ENCODE results near the gene TACR2. TPM values are rescaled to one million over a fixed set of nuclear protein-coding genes. Genes with fewer than 3 reads are reported as not detected.

Gene TACR2
- total and polyA plus RNA-seq, 8 donors: 0.56 to 133 (median 14.3) TPM; not detected in 1

GRCh38 chr10:69403066-69403465 is 13.7 kb downstream of the TACR2 start:
- Histone ChIP-seq H3K27ac (peak overlapping the region in 2 of 5 donors; percentile 40 to 95), H3K27me3 (no peaks in the 10 kb centered on the region), H3K9me3 (no peaks in the 10 kb centered on the region), H3K36me3 (peaks cover 29 to 79% (median 70%) of the 10 kb centered on the region in 4 donors), H3K4me1 (peaks cover 10 to 57% (median 34%) of the 10 kb centered on the region in 4 donors), H3K4me3 (no peak overlapping the region)
- DNase-seq: no peak
- TF ChIP-seq EP300 (IDR thresholded peaks at IDR 0.05): no peak
- no peak for TF ChIP-seq POLR2AphosphoS5 (IDR thresholded peaks at IDR 0.05)
- TF ChIP-seq CTCF (IDR thresholded peaks at IDR 0.05): no peak
- no peak for TF ChIP-seq POLR2A (IDR thresholded peaks at IDR 0.05)
- whole genome bisulfite sequencing, 5 donors: 72 to 93% (median 80%) methylated on average over 1 of the region's 1 CpG
- intact Hi-C loops (cut with DNase I; ENCODE audit: low total_unique reads): no loop called here

- no peak for TF ChIP-seq POLR2A (IDR thresholded peaks at IDR 0.05)
- intact Hi-C loops (cut with DNase I; ENCODE audit: low total_unique reads): no loop called here
- H3K4me1 ChIP-seq: peaks cover 7 to 50% (median 29%) of the 10 kb centered on the region in 4 donors
- DNase-seq: no peak
- no peak overlapping the region for H3K4me3 ChIP-seq
- H3K27ac ChIP-seq: peak overlapping the region in 2 of 5 donors; percentile 40 to 95
- peaks cover 29 to 86% (median 77%) of the 10 kb centered on the region in 4 donors for H3K36me3 ChIP-seq
- no peaks in the 10 kb centered on the region for H3K27me3 ChIP-seq
- no peaks in the 10 kb centered on the region for H3K9me3 ChIP-seq
- WGBS, 5 donors: 68 to 85% (median 73%) methylated on average over 6 of the region's 6 CpGs
These were observed 14.3 kb downstream of the TACR2 start for GRCh38 chr10:69402386-69402785.

GRCh38 chr10:69401416-69401815 is 15.3 kb downstream of the TACR2 start:
- WGBS, 5 donors: 80 to 93% (median 89%) methylated on average over 9 to 11 of the region's 11 CpGs
- Histone ChIP-seq H3K27me3 (no peaks in the 10 kb centered on the region), H3K36me3 (peaks cover 37 to 96% (median 86%) of the 10 kb centered on the region in 4 donors), H3K4me3 (no peak overlapping the region), H3K9me3 (no peaks in the 10 kb centered on the region), H3K4me1 (peaks cover 0 to 41% (median 20%) of the 10 kb centered on the region in 4 donors), H3K27ac (no peak overlapping the region)
- intact Hi-C loops (cut with DNase I; ENCODE audit: low total_unique reads): no loop called here
- TF ChIP-seq POLR2A (IDR thresholded peaks at IDR 0.05): no peak
- DNase-seq: no peak

GRCh38 chr10:69400936-69401335 is 15.8 kb downstream of the TACR2 start:
- intact Hi-C loops (cut with DNase I; ENCODE audit: low total_unique reads): no loop called here
- H3K9me3 ChIP-seq: no peaks in the 10 kb centered on the region
- H3K27ac ChIP-seq: no peak overlapping the region
- no peak for DNase-seq
- TF ChIP-seq POLR2AphosphoS5 (IDR thresholded peaks at IDR 0.05) (no peak), CTCF (IDR thresholded peaks at IDR 0.05) (no peak), POLR2A (IDR thresholded peaks at IDR 0.05) (no peak), EP300 (IDR thresholded peaks at IDR 0.05) (no peak)
- no peaks in the 10 kb centered on the region for H3K27me3 ChIP-seq
- H3K36me3 ChIP-seq: peaks cover 40 to 100% (median 91%) of the 10 kb centered on the region in 4 donors
- 92 to 96% (median 94%) methylated on average over 23 of the region's 23 CpGs for WGBS, 5 donors
- H3K4me1 ChIP-seq: peaks cover 0 to 36% (median 18%) of the 10 kb centered on the region in 4 donors
- no peak overlapping the region for H3K4me3 ChIP-seq

- DNase-seq: no peak
- WGBS, 5 donors: 88 to 95% (median 91%) methylated on average over 16 of the region's 16 CpGs
- Histone ChIP-seq H3K27me3 (no peaks in the 10 kb centered on the region), H3K9me3 (no peaks in the 10 kb centered on the region), H3K27ac (no peak overlapping the region), H3K36me3 (peaks cover 63 to 100% (median 97%) of the 10 kb centered on the region in 4 donors), H3K4me1 (peaks cover 0 to 21% (median 11%) of the 10 kb centered on the region in 4 donors), H3K4me3 (no peak overlapping the region)
- intact Hi-C loops (cut with DNase I; ENCODE audit: low total_unique reads): no loop called here
- TF ChIP-seq POLR2A (IDR thresholded peaks at IDR 0.05) (no peak), POLR2AphosphoS5 (IDR thresholded peaks at IDR 0.05) (no peak), CTCF (IDR thresholded peaks at IDR 0.05) (no peak), EP300 (IDR thresholded peaks at IDR 0.05) (no peak)
These were observed 18.3 kb downstream of the TACR2 start for GRCh38 chr10:69398466-69398865.
